ENCODE data around the gene MAP4K2. TPM values are rescaled to one million over a fixed set of nuclear protein-coding genes. Genes with fewer than 3 reads are reported as not detected.

Gene MAP4K2
- total and polyA plus RNA-seq, 7 donors: 3.0 to 6.7 (median 4.5) TPM

DNA sequence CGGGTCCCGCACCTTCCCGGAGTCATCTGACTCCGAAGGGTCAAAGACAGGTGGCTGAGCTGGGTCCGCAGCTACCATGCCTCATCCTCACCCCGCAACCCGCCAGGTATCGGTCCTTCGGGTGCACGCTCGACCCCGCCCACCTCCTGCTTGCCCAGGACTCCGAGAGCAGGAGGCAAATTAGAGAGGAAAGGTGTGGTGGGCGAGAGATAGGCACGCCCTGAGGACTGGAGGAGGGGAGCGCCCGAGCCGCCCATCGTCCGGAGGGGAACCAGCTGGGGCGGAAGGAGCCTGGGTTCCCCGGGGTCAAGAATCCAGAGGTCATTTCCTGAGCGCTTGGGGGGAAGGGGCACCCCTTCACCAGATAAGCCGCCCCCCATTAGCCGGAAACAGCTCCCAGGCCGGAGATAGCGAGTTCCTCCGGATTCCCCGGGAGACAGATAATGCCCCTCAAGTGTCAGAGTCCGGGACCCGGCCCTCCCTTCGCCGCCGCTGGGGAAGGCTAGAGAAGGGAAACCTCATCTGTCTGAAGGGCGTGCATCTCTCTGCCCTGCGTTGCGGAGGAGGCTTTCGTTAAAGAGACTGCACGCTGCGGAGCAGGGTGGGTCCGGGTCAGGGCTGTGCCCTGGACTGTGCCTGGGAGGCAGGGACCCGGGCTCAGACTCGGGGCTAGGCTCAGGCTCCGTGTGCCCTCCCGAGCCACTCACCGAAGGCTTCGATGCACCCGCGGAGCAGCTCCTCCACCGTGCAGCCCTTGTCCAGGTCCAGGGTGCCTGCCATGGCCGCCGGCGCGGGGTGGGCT is 60.7 kb downstream of the MAP4K2 start:
- peaks cover 0 to 7% of the 10 kb centered on the region in 2 donors for H3K36me3 ChIP-seq (ENCODE audit: insufficient read depth in 1 of 2, low read depth in 1 of 2)
- peak in 1 of 4 donors; percentile 2 for ATAC-seq
- TF ChIP-seq, protein P1, sequence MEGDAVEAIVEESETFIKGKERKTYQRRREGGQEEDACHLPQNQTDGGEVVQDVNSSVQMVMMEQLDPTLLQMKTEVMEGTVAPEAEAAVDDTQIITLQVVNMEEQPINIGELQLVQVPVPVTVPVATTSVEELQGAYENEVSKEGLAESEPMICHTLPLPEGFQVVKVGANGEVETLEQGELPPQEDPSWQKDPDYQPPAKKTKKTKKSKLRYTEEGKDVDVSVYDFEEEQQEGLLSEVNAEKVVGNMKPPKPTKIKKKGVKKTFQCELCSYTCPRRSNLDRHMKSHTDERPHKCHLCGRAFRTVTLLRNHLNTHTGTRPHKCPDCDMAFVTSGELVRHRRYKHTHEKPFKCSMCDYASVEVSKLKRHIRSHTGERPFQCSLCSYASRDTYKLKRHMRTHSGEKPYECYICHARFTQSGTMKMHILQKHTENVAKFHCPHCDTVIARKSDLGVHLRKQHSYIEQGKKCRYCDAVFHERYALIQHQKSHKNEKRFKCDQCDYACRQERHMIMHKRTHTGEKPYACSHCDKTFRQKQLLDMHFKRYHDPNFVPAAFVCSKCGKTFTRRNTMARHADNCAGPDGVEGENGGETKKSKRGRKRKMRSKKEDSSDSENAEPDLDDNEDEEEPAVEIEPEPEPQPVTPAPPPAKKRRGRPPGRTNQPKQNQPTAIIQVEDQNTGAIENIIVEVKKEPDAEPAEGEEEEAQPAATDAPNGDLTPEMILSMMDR (IDR thresholded peaks at IDR 0.05): no peak
- H3K27me3 ChIP-seq (ENCODE audit: insufficient read depth in 3 of 3, low read length in 2 of 3): no peaks in the 10 kb centered on the region
- peak overlapping the region; percentile 82 for H3K27ac ChIP-seq
- no peaks in the 10 kb centered on the region for H3K9me3 ChIP-seq
- H3K4me3 ChIP-seq: peak overlapping the region; percentile 76
- peaks cover 40% of the 10 kb centered on the region for H3K4me1 ChIP-seq
- intact Hi-C loops (cut with DNase I): loop anchor here in 1 of 2 donors (5.0 kb wide), 1 partner anchor 55 kb away; no protein-coding TSS in a partner anchor
- no peak for DNase-seq
- 23 to 30% (median 23%) methylated on average over 44 to 54 of the region's 54 CpGs for whole genome bisulfite sequencing, 3 donors

DNA sequence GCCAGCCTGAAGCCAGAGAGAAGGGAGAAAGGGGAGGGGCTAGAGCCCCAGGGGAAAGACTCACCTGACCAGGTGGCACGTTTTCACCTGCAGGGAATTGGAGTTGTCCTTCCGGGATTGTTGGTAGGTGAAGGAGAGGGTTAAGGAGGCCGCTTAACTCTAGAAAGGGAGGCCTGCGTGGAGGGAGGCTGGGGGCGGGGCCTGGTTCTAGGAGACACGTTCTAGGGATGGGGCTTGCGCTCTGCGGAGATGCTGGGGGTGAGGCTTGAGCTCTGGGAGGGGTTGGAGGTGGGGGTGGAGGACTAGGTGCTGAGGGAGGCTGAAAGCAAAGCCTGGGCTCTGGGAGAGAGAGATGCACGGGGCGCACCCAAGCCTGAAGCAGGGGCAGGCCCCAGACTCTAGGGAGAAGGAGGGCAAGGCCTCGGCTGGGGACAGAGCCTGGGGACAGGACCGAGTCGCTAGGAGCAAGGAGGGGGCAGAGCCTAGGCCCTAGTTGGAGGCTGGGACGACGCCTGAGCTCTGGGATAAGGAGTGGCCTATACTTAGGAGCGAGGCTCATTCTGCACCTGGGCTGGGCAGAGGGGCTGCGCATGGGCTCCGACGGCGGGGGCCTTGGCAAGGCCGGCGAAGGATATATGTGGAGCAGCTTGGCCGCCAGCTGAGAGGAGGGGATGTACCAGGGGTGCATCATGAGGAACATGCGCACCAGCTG is 61.5 kb downstream of the MAP4K2 start:
- 69 to 77% (median 70%) methylated on average over 24 of the region's 24 CpGs for WGBS, 3 donors
- Histone ChIP-seq H3K36me3 (ENCODE audit: insufficient read depth in 1 of 2, low read depth in 1 of 2) (peaks cover 0 to 3% of the 10 kb centered on the region in 2 donors), H3K4me1 (peaks cover 33% of the 10 kb centered on the region), H3K27ac (no peak overlapping the region), H3K4me3 (peak overlapping the region; percentile 76), H3K27me3 (ENCODE audit: insufficient read depth in 3 of 3, low read length in 2 of 3) (no peaks in the 10 kb centered on the region), H3K9me3 (no peaks in the 10 kb centered on the region)
- no peak for ATAC-seq
- intact Hi-C loops (cut with DNase I): loop anchor here in 1 of 2 donors (5.0 kb wide), 1 partner anchor 54 kb away; no protein-coding TSS in a partner anchor
- TF ChIP-seq, protein P1 (IDR thresholded peaks at IDR 0.05): no peak
- no peak for DNase-seq

- Histone ChIP-seq H3K36me3 (ENCODE audit: insufficient read depth in 1 of 2, low read depth in 1 of 2) (peaks cover 0 to 6% of the 10 kb centered on the region in 2 donors), H3K9me3 (no peaks in the 10 kb centered on the region), H3K4me1 (peaks cover 17% of the 10 kb centered on the region), H3K27ac (no peak overlapping the region), H3K27me3 (ENCODE audit: insufficient read depth in 3 of 3, low read length in 2 of 3) (no peaks in the 10 kb centered on the region), H3K4me3 (no peak overlapping the region)
- 94 to 98% (median 97%) methylated on average over 12 of the region's 12 CpGs for WGBS, 3 donors
- DNase-seq (no peak), ATAC-seq (no peak)
- intact Hi-C loops (cut with DNase I): loop anchor here in 1 of 2 donors (5.0 kb wide), 1 partner anchor 53 kb away; no protein-coding TSS in a partner anchor
- TF ChIP-seq, protein P1 (IDR thresholded peaks at IDR 0.05): no peak
Observed at GRCh38 chr11:64739871-64740270, 63.1 kb downstream of the MAP4K2 start.

DNA sequence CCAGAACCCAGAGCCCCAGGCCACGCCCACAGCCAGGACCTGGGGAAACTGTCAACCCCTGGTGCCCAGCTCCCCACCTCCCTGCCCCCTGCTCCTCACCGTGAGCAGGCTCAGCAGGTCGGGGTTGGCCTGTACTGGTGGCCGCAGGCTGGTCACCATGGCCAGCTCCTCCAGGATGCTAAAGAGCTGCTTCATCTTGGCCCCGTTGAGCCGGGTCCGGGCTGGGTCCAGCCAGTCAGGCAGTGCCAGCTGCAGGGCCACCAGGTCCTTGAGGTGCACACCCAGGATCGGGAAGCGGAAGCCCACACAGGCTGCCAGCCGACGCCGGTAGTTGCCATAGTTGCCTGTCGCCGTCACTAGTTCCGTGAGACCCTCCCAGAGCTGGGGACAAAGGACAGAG is 66.4 kb downstream of the MAP4K2 start:
- H3K4me1 ChIP-seq: no peaks in the 10 kb centered on the region
- H3K36me3 ChIP-seq (ENCODE audit: insufficient read depth in 1 of 2, low read depth in 1 of 2): peaks cover 0 to 11% of the 10 kb centered on the region in 2 donors
- TF ChIP-seq, protein P1 (IDR thresholded peaks at IDR 0.05): no peak

More for the DNA sequence above, 66.4 kb downstream of the MAP4K2 start:
- H3K9me3 ChIP-seq: no peaks in the 10 kb centered on the region
- DNase-seq: no peak
- H3K4me3 ChIP-seq: no peak overlapping the region
- intact Hi-C loops (cut with DNase I): no loop called here
- no peak for ATAC-seq
- H3K27me3 ChIP-seq (ENCODE audit: insufficient read depth in 3 of 3, low read length in 2 of 3): no peaks in the 10 kb centered on the region
- 92 to 93% (median 93%) methylated on average over 15 of the region's 15 CpGs for WGBS, 3 donors
- H3K27ac ChIP-seq: no peak overlapping the region

Data from psoas muscle (tissue), 8 donors.